ENCODE data around the gene PTGR2. TPM values are rescaled to one million over a fixed set of nuclear protein-coding genes. Genes with fewer than 3 reads are reported as not detected.

The PTGR2 gene
- total RNA-seq, 1 experiment from 2014 or later = 14.2 TPM

DNA sequence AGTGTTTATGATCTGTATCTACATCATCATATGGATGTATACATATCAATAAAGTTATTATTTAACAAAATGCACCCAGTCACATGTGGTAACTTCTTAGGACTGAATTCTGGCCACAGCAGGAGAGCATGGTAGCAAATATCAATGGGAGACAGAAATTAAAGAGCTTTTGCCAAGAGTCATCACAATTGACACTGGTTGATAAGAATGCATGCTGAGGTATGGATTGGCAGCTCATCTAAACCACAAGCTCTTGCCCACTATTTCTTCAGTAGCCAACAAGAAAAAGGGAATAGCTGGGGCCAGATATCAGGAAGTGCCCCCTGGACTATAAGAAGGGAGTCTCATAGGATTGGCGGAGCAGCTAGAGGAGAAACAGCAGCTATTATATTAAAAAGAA, 9.4 kb upstream of the PTGR2 start:
- CTCF ChIA-PET = interaction anchor here (0.6 to 1.0 kb wide), 2 partner anchors 13 to 427 kb away, joined by 3 read pairs; no protein-coding TSS in a partner anchor
- H3K4me3 ChIP-seq (ENCODE audit: low read depth, low read length) = no peak overlapping the region
- peaks cover 14% of the 10 kb centered on the region for H3K4me1 Mint-ChIP-seq (ENCODE audit: low read depth, unreplicated experiment)
- intact Hi-C loops (cut with micrococcal nuclease; ENCODE audit: unreplicated experiment) = no loop called here
- H3K27me3 Mint-ChIP-seq (ENCODE audit: insufficient read depth, unreplicated experiment) = no peaks in the 10 kb centered on the region
- H3K27ac Mint-ChIP-seq (ENCODE audit: unreplicated experiment) = no peak overlapping the region
- no peaks in the 10 kb centered on the region for H3K27me3 ChIP-seq (replicated peaks; ENCODE audit: control insufficient read depth, insufficient read depth, low read length)
- H3K36me3 Mint-ChIP-seq (ENCODE audit: insufficient read depth, unreplicated experiment) = no peaks in the 10 kb centered on the region
- peaks cover 10% of the 10 kb centered on the region for H3K9me3 Mint-ChIP-seq (ENCODE audit: unreplicated experiment)
- BruUV-seq (replicated peaks) = no TSS peak
- no peak for DNase-seq
- no peaks in the 10 kb centered on the region; the same call in 1 of the 2 replicates for H3K9me3 ChIP-seq
- H3K4me1 ChIP-seq = peaks cover 19% of the 10 kb centered on the region
- POLR2A ChIA-PET = no interaction called here
- no peaks in the 10 kb centered on the region for H3K36me3 ChIP-seq (ENCODE audit: control insufficient read depth, insufficient read depth, low read length)
- TF ChIP-seq, protein P1, sequence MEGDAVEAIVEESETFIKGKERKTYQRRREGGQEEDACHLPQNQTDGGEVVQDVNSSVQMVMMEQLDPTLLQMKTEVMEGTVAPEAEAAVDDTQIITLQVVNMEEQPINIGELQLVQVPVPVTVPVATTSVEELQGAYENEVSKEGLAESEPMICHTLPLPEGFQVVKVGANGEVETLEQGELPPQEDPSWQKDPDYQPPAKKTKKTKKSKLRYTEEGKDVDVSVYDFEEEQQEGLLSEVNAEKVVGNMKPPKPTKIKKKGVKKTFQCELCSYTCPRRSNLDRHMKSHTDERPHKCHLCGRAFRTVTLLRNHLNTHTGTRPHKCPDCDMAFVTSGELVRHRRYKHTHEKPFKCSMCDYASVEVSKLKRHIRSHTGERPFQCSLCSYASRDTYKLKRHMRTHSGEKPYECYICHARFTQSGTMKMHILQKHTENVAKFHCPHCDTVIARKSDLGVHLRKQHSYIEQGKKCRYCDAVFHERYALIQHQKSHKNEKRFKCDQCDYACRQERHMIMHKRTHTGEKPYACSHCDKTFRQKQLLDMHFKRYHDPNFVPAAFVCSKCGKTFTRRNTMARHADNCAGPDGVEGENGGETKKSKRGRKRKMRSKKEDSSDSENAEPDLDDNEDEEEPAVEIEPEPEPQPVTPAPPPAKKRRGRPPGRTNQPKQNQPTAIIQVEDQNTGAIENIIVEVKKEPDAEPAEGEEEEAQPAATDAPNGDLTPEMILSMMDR (IDR thresholded peaks at IDR 0.05; ENCODE audit: insufficient read depth in 1 of 2, low read depth in 1 of 2, low read length in 1 of 2, severe bottlenecking in 1 of 2, unreplicated experiment in 1 of 2) = no peak
- no peak overlapping the region for H3K4me3 Mint-ChIP-seq (ENCODE audit: unreplicated experiment)

DNA sequence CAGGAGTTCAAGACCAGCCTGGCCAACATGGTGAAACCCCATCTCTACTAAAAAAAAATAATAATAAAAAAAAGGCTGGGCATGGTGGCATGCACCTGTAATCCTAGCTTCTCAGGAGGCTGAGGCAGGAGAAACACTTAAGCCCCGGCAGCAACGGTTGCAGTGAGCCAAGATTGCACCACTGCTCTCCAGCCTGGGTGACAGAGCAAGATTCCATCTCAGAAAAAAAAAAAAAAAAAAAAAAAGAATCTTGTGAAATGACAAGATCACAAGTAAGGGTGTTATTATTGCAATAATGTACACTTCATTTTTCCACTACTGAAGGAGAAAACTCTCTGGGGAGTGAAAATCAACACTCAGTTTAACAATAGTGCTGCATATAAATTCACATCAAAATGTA, 8.8 kb upstream of the PTGR2 start:
- Mint-ChIP-seq H3K36me3 (ENCODE audit: insufficient read depth, unreplicated experiment) (no peaks in the 10 kb centered on the region), H3K9me3 (ENCODE audit: unreplicated experiment) (peaks cover 10% of the 10 kb centered on the region), H3K4me3 (ENCODE audit: unreplicated experiment) (no peak overlapping the region), H3K27me3 (ENCODE audit: insufficient read depth, unreplicated experiment) (no peaks in the 10 kb centered on the region), H3K27ac (ENCODE audit: unreplicated experiment) (no peak overlapping the region), H3K4me1 (ENCODE audit: low read depth, unreplicated experiment) (peaks cover 8% of the 10 kb centered on the region)
- H3K4me3 ChIP-seq (ENCODE audit: low read depth, low read length) = no peak overlapping the region
- H3K27me3 ChIP-seq (replicated peaks; ENCODE audit: control insufficient read depth, insufficient read depth, low read length) = no peaks in the 10 kb centered on the region
- BruUV-seq (replicated peaks) = no TSS peak
- no peaks in the 10 kb centered on the region; the same call in 1 of the 2 replicates for H3K9me3 ChIP-seq
- ChIA-PET CTCF (interaction anchor here (1.0 kb wide), 1 partner anchor 14 kb away, joined by 3 read pairs; no protein-coding TSS in a partner anchor), POLR2A (no interaction called here)
- H3K4me1 ChIP-seq = peaks cover 14% of the 10 kb centered on the region
- H3K36me3 ChIP-seq (ENCODE audit: control insufficient read depth, insufficient read depth, low read length) = no peaks in the 10 kb centered on the region
- intact Hi-C loops (cut with micrococcal nuclease; ENCODE audit: unreplicated experiment) = no loop called here
- TF ChIP-seq, protein P1 (IDR thresholded peaks at IDR 0.05; ENCODE audit: insufficient read depth in 1 of 2, low read depth in 1 of 2, low read length in 1 of 2, severe bottlenecking in 1 of 2, unreplicated experiment in 1 of 2) = no peak
- DNase-seq = no peak

DNA sequence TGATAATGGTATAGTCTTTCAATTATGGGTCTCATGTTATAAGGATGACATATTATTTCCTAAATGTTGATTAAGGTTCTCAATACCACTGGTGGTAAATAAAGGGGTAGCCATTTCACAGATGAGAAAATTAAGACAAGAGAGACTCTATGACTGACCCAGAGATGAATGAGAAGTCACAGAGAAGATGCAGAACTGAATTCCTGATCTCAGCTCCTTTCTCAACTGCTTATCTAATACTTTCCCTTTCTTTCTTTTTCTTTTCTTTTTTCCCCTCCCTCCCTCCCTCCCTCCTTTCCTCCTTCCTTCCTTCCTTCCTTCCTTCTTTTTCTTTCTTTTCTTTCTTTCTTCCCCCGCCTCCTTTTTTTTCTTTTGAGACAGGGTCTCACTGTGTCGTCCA, 8.3 kb upstream of the PTGR2 start:
- peaks cover 10% of the 10 kb centered on the region for H3K4me1 ChIP-seq
- H3K36me3 ChIP-seq (ENCODE audit: control insufficient read depth, insufficient read depth, low read length) = no peaks in the 10 kb centered on the region
- TF ChIP-seq, protein P1 (IDR thresholded peaks at IDR 0.05; ENCODE audit: insufficient read depth in 1 of 2, low read depth in 1 of 2, low read length in 1 of 2, severe bottlenecking in 1 of 2, unreplicated experiment in 1 of 2) = no peak
- no peaks in the 10 kb centered on the region for H3K27me3 ChIP-seq (replicated peaks; ENCODE audit: control insufficient read depth, insufficient read depth, low read length)
- no peak for DNase-seq
- Mint-ChIP-seq H3K36me3 (ENCODE audit: insufficient read depth, unreplicated experiment) (no peaks in the 10 kb centered on the region), H3K27me3 (ENCODE audit: insufficient read depth, unreplicated experiment) (no peaks in the 10 kb centered on the region), H3K27ac (ENCODE audit: unreplicated experiment) (no peak overlapping the region), H3K4me1 (ENCODE audit: low read depth, unreplicated experiment) (peaks cover 8% of the 10 kb centered on the region), H3K9me3 (ENCODE audit: unreplicated experiment) (peaks cover 10% of the 10 kb centered on the region), H3K4me3 (ENCODE audit: unreplicated experiment) (no peak overlapping the region)
- no TSS peak for BruUV-seq (replicated peaks)
- intact Hi-C loops (cut with micrococcal nuclease; ENCODE audit: unreplicated experiment) = no loop called here
- H3K4me3 ChIP-seq (ENCODE audit: low read depth, low read length) = no peak overlapping the region
- no peaks in the 10 kb centered on the region; the same call in 1 of the 2 replicates for H3K9me3 ChIP-seq
- CTCF ChIA-PET = interaction anchor here (0.9 kb wide), 1 partner anchor 40 kb away, joined by 5 read pairs; no protein-coding TSS in a partner anchor
- POLR2A ChIA-PET = no interaction called here

Data from Caco-2 (cell line).